HepG2 (cell line): ENCODE measurements around the gene ECM1. TPM values are rescaled to one million over a fixed set of nuclear protein-coding genes. Genes with fewer than 3 reads are reported as not detected.
A peak's percentile ranks its signal among the peaks of the same experiment; 100 is the strongest.

Experiments
- ATAC-seq: fragments of 200-7000 bp; cut with Tn5 transposase; 3 replicates; pipeline ENCODE4 v1.9.1; 2020; ENCODE audit warnings: mild to moderate bottlenecking, moderate library complexity
- BruUV-seq: library from RNA; stranded (reverse); fragments of 400-500 nt; replicated peaks from 2 replicates; lab custom pipeline; 2021; lab: Mats Ljungman, UMichigan
- CTCF ChIA-PET: fragments of 300-600 bp; formaldehyde crosslinking; extraction: SDS; loops from one replicate; lab custom pipeline; 2021; ENCODE audit warnings: low total read pairs, inconsistent platforms, low intra/inter-chr PET ratio; lab: Yijun Ruan, JAX
- POLR2A ChIA-PET: fragments of 350-600 bp; sonication (Branson Sonifier 250); formaldehyde crosslinking; loops from one replicate; lab custom pipeline; 2020; ENCODE audit warnings: antibody characterized with exemption, inconsistent platforms; lab: Yijun Ruan, JAX
- DNase-seq: peaks from one replicate; pipeline ENCODE4 v3.0.0-alpha.2; 2015; ENCODE audit warnings: low spot score
- FAIRE-seq: peaks from 3 replicates; lab custom pipeline; 2011; peaks lifted over from hg19 to GRCh38; lab: Jason Lieb, UNC
- H2AFZ ChIP-seq: one replicate; pipeline ENCODE4 v1.6.1; 2011; ENCODE audit warnings: low read length, inconsistent platforms
- H3K27ac ChIP-seq: fragments of 300-600 bp; 3 replicates; pipeline ENCODE4 v1.8.0; 2011; ENCODE audit warnings: mixed run types, mild to moderate bottlenecking, mixed read lengths, low read length, inconsistent platforms; ENCODE audit not compliant: insufficient read depth; ENCODE audit errors: extremely low read length
- H3K27me3 ChIP-seq, 2 experiments: fragments of 200-600 bp in 1 of 2; 2 replicates in 1 of 2; 3 replicates in 1 of 2; pipeline versions ENCODE4 v1.6.0 to v1.8.0; 2011; ENCODE audit warnings: low read length in 2 of 2, mild to moderate bottlenecking in 2 of 2, moderate library complexity in 2 of 2, inconsistent platforms in 1 of 2; ENCODE audit not compliant: insufficient read depth in 2 of 2, control insufficient read depth in 1 of 2
- H3K36me3 ChIP-seq, 2 experiments: fragments of 200-600 bp in 1 of 2; replicated peaks in 1 of 2; 2 replicates in 1 of 2; 3 replicates in 1 of 2; pipeline versions ENCODE4 v1.5.1 to v1.8.0; 2011; ENCODE audit warnings: low read length in 2 of 2, inconsistent platforms in 1 of 2; ENCODE audit not compliant: insufficient read depth in 2 of 2, control insufficient read depth in 1 of 2
- H3K4me1 ChIP-seq: 2 replicates; pipeline ENCODE4 v1.5.1; 2012; ENCODE audit warnings: low read length, inconsistent platforms; ENCODE audit not compliant: insufficient read depth
- H3K4me2 ChIP-seq: 2 replicates; pipeline ENCODE4 v1.6.0; 2011; ENCODE audit warnings: low read depth, low read length, inconsistent platforms
- H3K4me3 ChIP-seq, 3 experiments: fragments of 200-600 bp in 1 of 3; sonication (generic), shearing (Covaris generic) in 1 of 3; replicated peaks in 1 of 3; 2 replicates each; pipeline ENCODE4 v1.5.1; 2011 to 2016; ENCODE audit warnings: low read length in 3 of 3, inconsistent platforms in 2 of 3, low read depth in 2 of 3, mild to moderate bottlenecking in 2 of 3, control low read depth in 1 of 3, mixed read lengths in 1 of 3; ENCODE audit not compliant: insufficient read depth in 1 of 3
- H3K79me2 ChIP-seq: one replicate; pipeline ENCODE4 v1.6.1; 2011; ENCODE audit warnings: low read length, inconsistent platforms; ENCODE audit not compliant: insufficient read depth
- H3K9ac ChIP-seq: 2 replicates; pipeline ENCODE4 v1.6.0; 2011; ENCODE audit warnings: mild to moderate bottlenecking, low read depth, low read length, inconsistent platforms; ENCODE audit not compliant: insufficient read depth
- H3K9me3 ChIP-seq: 2 replicates; pipeline ENCODE4 v1.5.1; 2012; ENCODE audit warnings: mild to moderate bottlenecking, low read length
- H4K20me1 ChIP-seq: 2 replicates; pipeline ENCODE4 v1.6.0; 2011; ENCODE audit warnings: inconsistent platforms, mild to moderate bottlenecking, low read length, moderate library complexity; ENCODE audit not compliant: insufficient read depth
- GATAD1 ChIP-seq: IDR thresholded peaks from 2 replicates; pipeline ENCODE4 v1.6.1; 2016; ENCODE audit warnings: missing genetic modification reagents, missing compliant biosample characterization
- GTF2F1 ChIP-seq: fragments of 150-350 bp; IDR thresholded peaks from 2 replicates; pipeline ENCODE4 v1.6.1; 2014; ENCODE audit warnings: low read length
- HMG20B ChIP-seq: conservative IDR thresholded peaks from 2 replicates; pipeline ENCODE4 v1.6.1; 2016; ENCODE audit warnings: missing genetic modification reagents, missing compliant biosample characterization
- HNF4A ChIP-seq: sonication (generic); formaldehyde crosslinking; IDR thresholded peaks from 2 replicates; pipeline ENCODE4 v1.4.0; 2020; ENCODE audit warnings: missing genetic modification reagents
- MEIS2 ChIP-seq: sonication (generic); formaldehyde crosslinking; IDR thresholded peaks from 2 replicates; pipeline ENCODE4 v1.9.0; 2021; ENCODE audit warnings: mild to moderate bottlenecking, missing genetic modification reagents
- ONECUT2 ChIP-seq: sonication (generic); formaldehyde crosslinking; IDR thresholded peaks from 2 replicates; pipeline ENCODE4 v1.4.0; 2020; ENCODE audit warnings: missing genetic modification reagents
- PPARG ChIP-seq: conservative IDR thresholded peaks from 2 replicates; pipeline ENCODE4 v1.6.1; 2016; ENCODE audit warnings: missing biosample characterization, missing genetic modification reagents
- RNF219 ChIP-seq: sonication (generic); formaldehyde crosslinking; IDR thresholded peaks from 2 replicates; pipeline ENCODE4 v1.5.0; 2020; ENCODE audit warnings: mild to moderate bottlenecking, missing genetic modification reagents
- STAT5B ChIP-seq: sonication (generic); formaldehyde crosslinking; IDR thresholded peaks from 2 replicates; pipeline ENCODE4 v1.4.0; 2020; ENCODE audit warnings: missing genetic modification reagents
- TAF1 ChIP-seq: sonication (generic); formaldehyde crosslinking; IDR thresholded peaks from 2 replicates; pipeline ENCODE4 v1.4.0; 2020; ENCODE audit warnings: missing genetic modification reagents
- ZFP36L1 ChIP-seq: sonication (generic); formaldehyde crosslinking; IDR thresholded peaks from 2 replicates; pipeline ENCODE4 v1.8.0; 2022; ENCODE audit warnings: mild to moderate bottlenecking, missing genetic modification reagents, moderate library complexity
- ZHX1 ChIP-seq: sonication (generic); formaldehyde crosslinking; IDR thresholded peaks from 2 replicates; pipeline ENCODE4 v1.8.1; 2022; ENCODE audit warnings: low read depth, mild to moderate bottlenecking, missing genetic modification reagents
- ZNF12 ChIP-seq: sonication (generic); formaldehyde crosslinking; IDR thresholded peaks from 2 replicates; pipeline ENCODE4 v1.5.0; 2020; ENCODE audit warnings: missing genetic modification reagents
- ZNF547 ChIP-seq: sonication (generic); formaldehyde crosslinking; IDR thresholded peaks from 2 replicates; pipeline ENCODE4 v1.5.1; 2020; ENCODE audit warnings: mild to moderate bottlenecking, missing genetic modification reagents
- ZNF737 ChIP-seq: sonication (generic); formaldehyde crosslinking; IDR thresholded peaks from 2 replicates; pipeline ENCODE4 v1.5.0; 2020; ENCODE audit warnings: missing genetic modification reagents, mild to moderate bottlenecking, borderline replicate concordance
- ZNF75D ChIP-seq: sonication (generic); formaldehyde crosslinking; IDR thresholded peaks from 2 replicates; pipeline ENCODE4 v1.8.1; 2023; ENCODE audit warnings: missing genetic modification reagents, mild to moderate bottlenecking, borderline replicate concordance
- ZNF790 ChIP-seq: sonication (generic); formaldehyde crosslinking; IDR thresholded peaks from 2 replicates; pipeline ENCODE4 v1.8.0; 2022; ENCODE audit warnings: missing genetic modification reagents, mild to moderate bottlenecking, borderline replicate concordance
- WGBS: methylation state at CpG from one replicate; pipeline ENCODE4 v1.1.6; 2017; ENCODE audit warnings: low lambda C conversion rate; 5-methylcytosine and 5-hydroxymethylcytosine counted together
- in situ Hi-C: cut with HindIII; loops from 2 replicates; pipeline ENCODE4 v1.10.0; 2017; ENCODE audit warnings: low pct_unique_long_range_greater_than_20kb; ENCODE audit not compliant: extremely low pct_ligation_motif_present
- intact Hi-C: fragments of 100-400 bp; cut with micrococcal nuclease; formaldehyde crosslinking; loops from one replicate; pipeline ENCODE4 v1.10.0; 2022; ENCODE audit not compliant: unreplicated experiment
- polyA plus RNA-seq, 8 experiments: library from polyadenylated mRNA; depleted of rRNA in 3 of 8; stranded (reverse) in 7 of 8; unstranded in 1 of 8; fragments of >200 nt; fragmentation: Illumina TruSeq in 4 of 8; extraction: Trizol in 4 of 8; gene quantifications; 2 replicates each; pipeline versions ENCODE4 v1.2.1 to v1.2.3, GENCODE V29; 2011 to 2016; ENCODE audit warnings: low read depth in 4 of 8, missing spikeins in 1 of 8, mixed read lengths in 1 of 8; ENCODE audit not compliant: insufficient read depth in 1 of 8
- total RNA-seq, 5 experiments: library from RNA; depleted of rRNA; stranded (reverse); fragments of >200 nt; fragmentation: Illumina TruSeq; extraction: Trizol; gene quantifications; 2 replicates each; pipeline ENCODE4 v1.2.3, GENCODE V29; 2016; ENCODE audit warnings: low read depth in 1 of 5
- TF ChIP-seq, protein P1 (sequence below): sonication (generic); formaldehyde crosslinking; IDR thresholded peaks from 2 replicates; pipeline ENCODE4 v1.4.0; 2020; ENCODE audit warnings: mild to moderate bottlenecking, missing genetic modification reagents

Gene ECM1
- total and polyA plus RNA-seq, 2 of the 13 experiments (the other 11 are each of a cell fraction or from before 2014, with no cell fraction given) = 0.42 to 1.0 TPM

GRCh38 chr1:150552128-150552910 is 44.4 kb downstream of the ECM1 start:
- WGBS = 13% methylated on average over 10 of the region's 13 CpGs
- H3K4me3 ChIP-seq = peak overlapping the region; percentile 10 to 66 (median 18); a peak in 4 of 6 replicates
- H3K9me3 ChIP-seq = no peaks in the 10 kb centered on the region
- CTCF ChIA-PET = interaction anchor here (1.0 kb wide), 1 partner anchor 88 kb away, joined by 3 read pairs; no protein-coding TSS in a partner anchor
- H3K27me3 ChIP-seq = no peaks in the 10 kb centered on the region; a peak in 1 of 5 replicates
- H3K4me2 ChIP-seq = peak overlapping the region; percentile 81
- FAIRE-seq (peak; percentile 93), DNase-seq (peak; percentile 91), ATAC-seq (peak; percentile 74)
- POLR2A ChIA-PET = interaction anchor here (1.0 to 6.9 kb wide), 7 partner anchors 10 to 189 kb away, joined by 3 to 88 read pairs (median 7); partner anchors contain the start of genes ENSA, FALEC, MCL1 and RPRD2
- H4K20me1 ChIP-seq = no peaks in the 10 kb centered on the region
- H2AFZ ChIP-seq = no peak overlapping the region
- intact Hi-C loops (loop anchor here (1.0 to 10.0 kb wide), 2 partner anchors 20 to 298 kb away; partner anchors contain the start of gene CA14), in situ Hi-C loops (loop anchor here (5.0 kb wide), 1 partner anchor 85 kb away; no protein-coding TSS in a partner anchor)
- peak overlapping the region; percentile 76 for H3K27ac ChIP-seq
- H3K9ac ChIP-seq = peak overlapping the region; percentile 53; the same call in 1 of the 2 replicates
- peaks cover 0 to 4% of the 10 kb centered on the region in 2 experiments; a peak in 1 of 5 replicates for H3K36me3 ChIP-seq
- no peaks in the 10 kb centered on the region for H3K79me2 ChIP-seq
- BruUV-seq = no TSS peak
- peaks cover 58% of the 10 kb centered on the region for H3K4me1 ChIP-seq
- TF ChIP-seq GATAD1 (CRISPR knock-in tag) (peak; percentile 47; the same call in 1 of the 2 replicates), ZNF737 (CRISPR knock-in tag) (no peak), ZFP36L1 (CRISPR knock-in tag) (peak; percentile 38; the same call in 1 of the 2 replicates), MEIS2 (CRISPR knock-in tag) (peak; percentile 78; the same call in 1 of the 2 replicates), RNF219 (CRISPR knock-in tag) (no peak), GTF2F1 (no peak), ZNF790 (CRISPR knock-in tag) (no peak), ZNF547 (CRISPR knock-in tag) (0 out of 2 replicates have a peak, but pooled peaks have one; percentile 11), TAF1 (0 out of 2 replicates have a peak, but pooled peaks have one; percentile 39), ONECUT2 (CRISPR knock-in tag) (no peak), HMG20B (no peak; the same call in 1 of the 2 replicates), HNF4A (peak; percentile 65), PPARG (peak; percentile 79), STAT5B (CRISPR knock-in tag) (no peak), ZNF12 (peak; percentile 35; the same call in 1 of the 2 replicates), ZNF75D (CRISPR knock-in tag) (no peak), ZHX1 (CRISPR knock-in tag) (0 out of 2 replicates have a peak, but pooled peaks have one; percentile 31)
- TF ChIP-seq, protein P1, sequence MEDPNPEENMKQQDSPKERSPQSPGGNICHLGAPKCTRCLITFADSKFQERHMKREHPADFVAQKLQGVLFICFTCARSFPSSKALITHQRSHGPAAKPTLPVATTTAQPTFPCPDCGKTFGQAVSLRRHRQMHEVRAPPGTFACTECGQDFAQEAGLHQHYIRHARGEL (CRISPR knock-in tag) = no peak
